Mesenteric fat pad (tissue), 1 donor: ENCODE data around the gene STEAP1. TPM values are rescaled to one million over a fixed set of nuclear protein-coding genes. Genes with fewer than 3 reads are reported as not detected.
"Not testable (repeated sequence)": the region's sequence is repeated elsewhere in the genome, so short reads cannot be mapped to it uniquely, and the experiment has no call there.

Source experiments
- DNase-seq: peaks from one replicate; pipeline ENCODE4 v3.0.0-alpha.2; 2020; ENCODE audit warnings: low spot score
- total RNA-seq: library from RNA; stranded (reverse); fragmentation: NEBNext Ultra II Directional; extraction: Animal tissue kit (Norgen Biotek cat#: 25700); gene quantifications from one replicate; pipeline ENCODE4 v1.2.1, GENCODE V29; 2021
- donor health status: DM: yes; HTN: yes; CAD: no.

STEAP1 gene
- total RNA-seq, 1 donor from 2014 or later, result 70.0 TPM

DNA sequence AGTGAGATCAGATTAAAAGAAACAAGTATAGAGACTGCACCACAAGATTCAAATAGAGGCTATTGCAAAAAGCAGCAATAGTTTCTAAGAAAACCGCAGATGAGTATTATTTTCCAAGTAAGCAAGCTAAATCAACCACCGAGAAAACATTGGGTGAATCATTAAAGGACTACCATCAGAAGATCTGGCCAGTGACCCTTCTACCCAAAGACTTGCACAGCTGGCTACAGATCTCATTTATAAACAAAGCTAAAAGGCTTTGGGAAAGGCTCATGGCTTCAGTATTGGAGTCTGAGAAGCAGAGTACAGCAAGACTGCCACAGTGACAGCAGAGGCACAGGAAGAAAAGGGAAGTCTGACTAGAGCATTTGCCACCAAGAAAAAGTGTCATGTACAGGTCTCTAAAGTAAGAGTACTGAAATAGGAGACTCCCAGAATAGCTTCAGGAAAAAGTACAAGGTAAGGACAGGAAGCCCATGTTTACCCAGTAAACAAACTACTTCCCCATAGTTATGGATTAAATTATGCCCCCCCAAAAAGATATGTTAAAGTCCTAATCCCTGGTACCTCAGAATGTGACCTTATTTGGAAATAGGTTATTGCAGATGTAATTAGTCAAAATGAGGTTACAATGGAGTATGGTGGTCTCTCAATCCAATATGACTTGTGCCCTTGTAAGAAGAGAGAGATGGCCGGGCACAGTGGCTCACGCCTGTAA lies 19.0 kb downstream of the STEAP1 start:
- DNase-seq, result no peak

DNA sequence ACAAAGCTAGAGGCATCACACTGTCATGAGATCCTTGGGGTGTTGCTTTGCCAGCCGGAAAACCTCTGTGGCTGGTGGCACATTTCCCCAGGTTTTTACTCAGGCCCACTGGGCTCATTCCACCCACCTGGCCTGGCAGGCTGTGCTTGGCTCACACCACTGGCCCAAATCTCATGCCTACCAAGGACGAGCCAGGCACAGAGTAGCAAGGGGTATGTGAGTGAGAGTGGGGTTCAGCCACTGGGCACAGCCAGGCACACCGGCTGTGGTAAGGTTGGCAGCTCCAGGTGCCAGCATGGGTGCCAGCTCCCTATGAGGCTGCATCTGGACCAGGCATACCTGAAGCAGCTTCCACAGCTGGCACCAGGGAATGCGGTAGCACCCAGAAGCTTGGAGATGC lies 21.4 kb downstream of the STEAP1 start:
- no peak for DNase-seq

GRCh38 chr7:90176195-90176594 lies 21.9 kb downstream of the STEAP1 start:
- DNase-seq, result no peak

- no peak for DNase-seq
Measured at GRCh38 chr7:90178166-90178565, 23.9 kb downstream of the STEAP1 start.

- no peak for DNase-seq
Measured at GRCh38 chr7:90178679-90179278, 24.5 kb downstream of the STEAP1 start.

- DNase-seq, result no peak
Measured at GRCh38 chr7:90180011-90180585, 25.8 kb downstream of the STEAP1 start.

GRCh38 chr7:90180649-90181048 lies 26.4 kb downstream of the STEAP1 start:
- no peak for DNase-seq

DNA sequence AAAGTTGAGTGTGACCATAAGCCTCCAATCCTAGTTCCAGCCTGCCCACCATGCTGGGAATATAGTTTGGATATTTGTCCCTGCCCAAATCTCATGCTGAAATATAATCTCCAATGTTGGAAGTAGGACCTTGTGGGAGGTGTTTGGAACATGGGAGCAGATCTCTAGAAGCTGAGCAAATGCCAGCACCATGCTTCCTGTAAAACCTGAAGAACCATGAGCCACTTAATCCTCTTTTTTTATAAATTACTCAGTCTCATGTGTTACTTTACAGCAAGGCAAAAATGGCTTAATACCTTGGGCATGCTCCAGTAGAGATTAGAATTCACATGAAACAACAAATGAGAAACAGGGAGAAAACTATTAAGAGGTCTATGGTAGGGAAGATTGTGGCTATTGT lies 27.2 kb downstream of the STEAP1 start:
- no peak for DNase-seq

- not testable (repeated sequence) for DNase-seq
Measured at GRCh38 chr7:90186290-90186689, 32.0 kb downstream of the STEAP1 start.

- DNase-seq, result no peak
Measured at GRCh38 chr7:90187507-90188050, 33.3 kb downstream of the STEAP1 start.

GRCh38 chr7:90188281-90188680 lies 34.0 kb downstream of the STEAP1 start:
- DNase-seq, result no peak

GRCh38 chr7:90190995-90191394 lies 36.7 kb downstream of the STEAP1 start:
- DNase-seq, result no peak

DNA sequence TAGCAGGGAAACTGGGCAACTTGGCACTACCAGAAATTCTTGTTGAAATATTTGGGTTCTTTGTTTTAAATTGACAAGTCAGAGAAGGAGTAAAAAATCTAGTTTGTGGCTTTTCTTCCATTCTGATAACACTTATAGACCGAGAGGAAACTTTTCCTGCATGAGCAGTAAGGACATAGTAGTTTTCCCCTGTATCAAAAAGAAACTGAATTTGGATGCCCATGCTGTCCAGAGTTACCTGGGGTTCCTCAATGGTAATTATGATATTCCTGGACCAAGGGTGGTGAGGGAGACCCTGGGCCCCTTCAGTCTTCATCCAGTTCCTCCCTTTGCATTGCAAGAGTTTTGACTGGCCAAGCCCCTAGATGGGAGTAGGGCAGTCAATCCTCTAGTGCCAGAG lies 37.4 kb downstream of the STEAP1 start:
- no peak for DNase-seq

DNA sequence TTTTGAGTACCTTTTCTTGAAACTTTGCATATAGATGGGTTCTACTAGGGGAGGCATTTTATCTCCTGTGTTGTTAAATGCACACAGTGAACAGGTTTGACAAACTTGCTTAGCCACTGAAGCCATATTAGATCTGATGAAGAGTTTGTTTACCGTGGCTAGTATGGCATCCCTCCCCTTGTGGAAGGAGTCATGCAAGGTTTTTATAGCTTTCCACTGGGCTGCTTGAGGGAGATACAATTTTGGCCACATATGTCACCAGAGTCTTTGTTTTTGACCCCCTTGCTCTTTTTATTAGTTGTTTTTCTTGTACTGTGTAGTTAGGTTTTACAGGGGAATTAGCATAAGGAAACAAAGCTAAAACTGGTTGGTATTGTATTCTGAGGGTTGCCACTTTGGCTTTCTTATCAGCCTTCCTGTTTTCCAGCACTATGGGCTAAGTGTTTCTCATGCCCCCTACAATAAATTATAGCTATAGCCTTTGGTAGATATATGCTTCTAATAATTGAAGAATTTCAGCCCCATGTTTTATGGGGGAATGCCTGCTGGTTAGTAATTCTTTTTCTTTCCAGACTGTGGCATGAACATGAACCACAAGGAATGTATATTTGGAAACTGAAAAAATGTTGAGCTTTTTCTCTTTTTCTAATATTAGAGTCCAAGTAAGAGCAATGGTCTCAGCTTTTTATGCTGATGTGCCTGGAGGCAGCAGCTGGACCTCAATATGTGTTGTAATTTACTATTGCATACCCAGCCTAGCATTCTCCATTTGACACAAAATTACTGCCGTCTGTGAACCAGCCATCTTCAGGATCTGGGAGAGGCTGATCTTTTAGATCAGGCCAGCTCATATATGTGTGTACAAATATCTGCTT lies 38.8 kb downstream of the STEAP1 start:
- DNase-seq, result no peak

DNA sequence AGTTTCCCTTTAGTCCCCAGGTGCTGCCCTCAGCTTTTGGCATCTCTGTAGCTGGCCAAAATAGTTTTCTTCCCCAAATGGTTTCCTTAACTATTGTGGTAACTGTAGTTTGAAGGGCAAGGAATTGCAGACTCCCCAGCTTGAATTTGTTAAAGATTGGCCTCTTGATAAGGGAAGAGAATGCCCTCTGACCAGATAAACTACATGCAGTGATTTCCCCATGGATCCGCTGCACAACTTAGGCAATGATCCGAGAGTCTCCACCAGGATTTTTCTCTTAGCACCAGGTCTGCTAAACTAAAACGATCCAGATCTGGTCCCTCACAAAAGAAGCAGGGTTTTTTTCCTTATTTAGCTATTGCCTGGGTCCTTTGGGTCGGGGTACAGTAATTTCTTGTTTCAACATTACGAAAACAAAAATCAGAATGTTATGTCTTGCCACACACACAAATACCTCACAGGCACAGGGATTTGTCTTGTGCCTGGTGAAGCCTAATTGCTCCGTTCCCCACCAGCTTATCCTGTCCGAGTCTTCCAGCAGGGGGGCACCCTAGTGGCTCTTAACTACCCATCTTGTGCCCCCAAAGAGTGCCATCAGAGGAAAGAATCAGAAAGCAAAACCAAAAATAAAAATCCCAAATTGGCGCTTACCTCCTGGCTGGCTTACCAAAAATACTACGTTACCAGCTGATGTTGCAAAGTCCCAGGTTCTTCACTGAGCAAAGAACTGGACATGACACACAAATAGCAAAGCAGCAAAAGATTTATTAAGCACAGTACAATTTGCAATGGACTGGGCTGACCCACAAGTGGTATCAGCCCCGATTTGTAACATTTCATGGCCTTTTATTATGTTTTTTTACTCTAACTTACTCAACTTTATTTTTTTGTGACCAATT lies 40.9 kb downstream of the STEAP1 start:
- DNase-seq, result no peak

DNA sequence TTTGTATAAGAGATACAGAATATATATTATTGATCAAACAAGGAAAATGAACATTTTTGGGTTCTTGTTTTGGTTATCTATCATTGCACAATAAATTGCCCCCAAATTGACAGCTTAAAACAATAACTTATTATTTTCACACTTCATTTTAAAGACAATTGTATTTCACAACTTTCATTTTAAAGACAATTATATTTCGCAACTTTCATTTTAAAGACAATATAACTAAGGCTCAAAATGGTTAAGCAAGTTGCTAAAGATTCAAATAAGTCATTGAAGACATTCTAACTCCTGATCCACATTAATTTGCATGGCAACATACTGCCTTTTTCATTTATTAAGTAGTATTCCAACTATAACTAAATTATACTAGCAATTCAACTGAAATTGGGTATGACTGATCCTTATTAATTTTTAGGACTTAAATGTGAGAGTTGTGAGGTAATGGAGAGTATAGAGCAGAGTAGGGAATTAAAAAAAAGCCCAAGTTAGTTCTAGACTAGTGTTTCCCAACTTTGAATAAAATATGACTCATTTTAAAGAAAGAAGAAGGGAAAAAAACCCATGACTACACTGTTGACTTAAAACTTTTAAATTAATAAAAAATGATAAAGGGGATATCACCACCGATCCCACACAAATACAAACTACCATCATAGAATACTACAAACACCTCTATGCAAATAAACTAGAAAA lies 47.4 kb downstream of the STEAP1 start:
- DNase-seq, result no peak

DNA sequence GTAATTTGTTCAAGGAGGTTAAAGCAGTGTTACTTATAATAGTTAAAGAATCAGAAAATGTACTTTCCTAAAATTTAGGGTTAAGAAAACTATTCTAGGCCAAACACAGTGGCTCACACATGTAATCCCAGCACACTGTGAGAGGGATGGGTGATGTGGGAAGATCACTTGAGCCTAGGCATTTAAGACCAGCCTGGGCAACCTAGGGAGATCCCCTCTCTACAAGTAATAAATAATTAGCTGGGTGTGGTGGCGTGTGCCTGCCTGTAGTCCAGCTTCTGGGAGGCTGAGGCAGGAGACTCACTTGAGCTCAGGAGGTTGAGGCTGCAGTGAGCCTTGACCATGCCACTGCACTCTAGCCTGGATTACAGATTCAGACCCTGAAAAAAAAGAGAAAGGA lies 53.7 kb downstream of the STEAP1 start:
- no peak for DNase-seq

GRCh38 chr7:90209776-90210175 lies 55.5 kb downstream of the STEAP1 start:
- DNase-seq, result no peak

DNA sequence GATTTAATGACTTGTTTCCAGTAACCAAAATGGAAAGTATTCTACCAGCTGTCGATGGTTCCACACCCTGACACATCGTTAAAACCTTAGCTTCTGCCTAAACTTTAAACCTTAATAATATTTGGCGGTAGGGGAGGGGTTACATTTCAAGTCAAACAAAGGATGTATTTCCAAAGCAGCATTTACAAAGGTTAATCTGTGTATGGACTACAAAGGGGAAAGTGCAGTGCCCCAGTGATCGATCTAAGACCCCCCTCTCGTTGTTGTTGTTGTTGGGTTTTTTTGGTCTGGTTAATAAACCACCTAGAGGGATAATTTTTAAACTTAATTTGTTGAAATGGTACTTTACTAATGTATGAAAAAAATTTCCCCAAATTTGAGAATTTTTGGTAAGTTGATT lies 56.2 kb downstream of the STEAP1 start:
- no peak for DNase-seq

DNA sequence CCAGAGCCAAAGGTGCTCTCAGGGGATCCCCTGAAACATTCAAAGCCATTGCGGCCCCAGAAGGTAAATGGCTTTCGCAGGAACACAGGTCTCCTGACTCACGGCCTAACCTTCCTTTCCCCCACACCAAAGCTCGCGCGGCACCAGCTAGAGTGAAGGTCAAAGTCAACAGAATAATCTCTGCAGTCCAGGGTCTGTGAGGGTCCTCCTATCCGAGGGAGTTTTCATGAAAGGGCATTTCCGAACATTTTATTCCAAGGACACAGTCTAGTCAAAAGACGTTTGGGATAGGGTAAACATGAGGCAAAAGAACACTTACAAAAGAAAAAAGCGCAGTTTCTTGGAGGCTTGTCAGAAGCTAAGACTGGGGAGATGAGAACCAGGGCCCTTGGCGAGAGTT lies 56.7 kb downstream of the STEAP1 start:
- no peak for DNase-seq
